ENCODE results near the gene COL8A2.

- TF ChIP-seq CTCF (IDR thresholded peaks at IDR 0.05) (no peak), ZFX (IDR thresholded peaks at IDR 0.05; ENCODE audit: borderline replicate concordance) (no peak)
These were observed 32.7 kb downstream of the COL8A2 start for GRCh38 chr1:36092166-36092797.
